ENCODE results near the gene PDIA3.
"Not testable (repeated sequence)": the region's sequence is repeated elsewhere in the genome, so short reads cannot be mapped to it uniquely, and the experiment has no call there.

DNA sequence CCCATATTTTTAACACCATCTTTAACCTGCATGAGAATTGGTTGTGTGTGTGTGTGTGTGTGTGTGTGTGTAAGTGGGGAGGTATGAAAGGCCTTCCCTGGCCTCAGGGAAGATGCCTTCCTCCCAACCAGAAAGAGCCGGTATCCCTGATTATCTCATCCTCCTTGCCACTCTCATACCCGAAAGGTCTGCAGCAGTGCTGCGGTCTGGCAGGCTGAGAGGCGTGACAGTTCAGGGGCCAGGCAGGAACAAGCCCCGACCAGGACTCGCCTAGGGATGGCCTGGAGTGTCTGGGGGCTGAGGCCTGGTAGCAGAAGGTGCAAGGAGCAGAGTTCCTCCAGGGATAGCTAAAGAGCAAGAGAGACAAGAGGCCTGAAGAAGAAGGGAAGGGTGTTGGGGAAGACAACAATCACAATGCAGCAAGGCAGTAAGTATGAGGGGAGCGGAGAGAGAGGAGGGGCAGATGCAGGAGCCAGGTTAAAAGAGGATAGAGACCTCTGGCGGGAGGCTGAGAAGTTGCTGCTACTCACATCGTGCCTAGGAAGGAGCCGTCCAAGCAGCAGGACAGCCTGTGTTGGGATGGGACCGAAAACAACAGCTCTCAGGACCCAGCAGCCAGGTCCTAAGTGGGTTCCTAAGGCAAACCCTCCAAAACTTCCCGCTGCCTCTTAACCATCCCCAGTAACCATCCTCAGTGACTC lies 35.7 kb upstream of the PDIA3 start:
- TF ChIP-seq EZH2 (IDR thresholded peaks at IDR 0.05; ENCODE audit: borderline replicate concordance, low read depth, low read length, severe bottlenecking), result not testable (repeated sequence)
- TF ChIP-seq, protein P1, sequence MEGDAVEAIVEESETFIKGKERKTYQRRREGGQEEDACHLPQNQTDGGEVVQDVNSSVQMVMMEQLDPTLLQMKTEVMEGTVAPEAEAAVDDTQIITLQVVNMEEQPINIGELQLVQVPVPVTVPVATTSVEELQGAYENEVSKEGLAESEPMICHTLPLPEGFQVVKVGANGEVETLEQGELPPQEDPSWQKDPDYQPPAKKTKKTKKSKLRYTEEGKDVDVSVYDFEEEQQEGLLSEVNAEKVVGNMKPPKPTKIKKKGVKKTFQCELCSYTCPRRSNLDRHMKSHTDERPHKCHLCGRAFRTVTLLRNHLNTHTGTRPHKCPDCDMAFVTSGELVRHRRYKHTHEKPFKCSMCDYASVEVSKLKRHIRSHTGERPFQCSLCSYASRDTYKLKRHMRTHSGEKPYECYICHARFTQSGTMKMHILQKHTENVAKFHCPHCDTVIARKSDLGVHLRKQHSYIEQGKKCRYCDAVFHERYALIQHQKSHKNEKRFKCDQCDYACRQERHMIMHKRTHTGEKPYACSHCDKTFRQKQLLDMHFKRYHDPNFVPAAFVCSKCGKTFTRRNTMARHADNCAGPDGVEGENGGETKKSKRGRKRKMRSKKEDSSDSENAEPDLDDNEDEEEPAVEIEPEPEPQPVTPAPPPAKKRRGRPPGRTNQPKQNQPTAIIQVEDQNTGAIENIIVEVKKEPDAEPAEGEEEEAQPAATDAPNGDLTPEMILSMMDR (IDR thresholded peaks at IDR 0.05; ENCODE audit: borderline replicate concordance, extremely low read depth, low read length, poor library complexity, severe bottlenecking), result not testable (repeated sequence)

Measured in DND-41 (cell line).